ENCODE results near the gene SEMA3C.

- TF ChIP-seq, protein P1, sequence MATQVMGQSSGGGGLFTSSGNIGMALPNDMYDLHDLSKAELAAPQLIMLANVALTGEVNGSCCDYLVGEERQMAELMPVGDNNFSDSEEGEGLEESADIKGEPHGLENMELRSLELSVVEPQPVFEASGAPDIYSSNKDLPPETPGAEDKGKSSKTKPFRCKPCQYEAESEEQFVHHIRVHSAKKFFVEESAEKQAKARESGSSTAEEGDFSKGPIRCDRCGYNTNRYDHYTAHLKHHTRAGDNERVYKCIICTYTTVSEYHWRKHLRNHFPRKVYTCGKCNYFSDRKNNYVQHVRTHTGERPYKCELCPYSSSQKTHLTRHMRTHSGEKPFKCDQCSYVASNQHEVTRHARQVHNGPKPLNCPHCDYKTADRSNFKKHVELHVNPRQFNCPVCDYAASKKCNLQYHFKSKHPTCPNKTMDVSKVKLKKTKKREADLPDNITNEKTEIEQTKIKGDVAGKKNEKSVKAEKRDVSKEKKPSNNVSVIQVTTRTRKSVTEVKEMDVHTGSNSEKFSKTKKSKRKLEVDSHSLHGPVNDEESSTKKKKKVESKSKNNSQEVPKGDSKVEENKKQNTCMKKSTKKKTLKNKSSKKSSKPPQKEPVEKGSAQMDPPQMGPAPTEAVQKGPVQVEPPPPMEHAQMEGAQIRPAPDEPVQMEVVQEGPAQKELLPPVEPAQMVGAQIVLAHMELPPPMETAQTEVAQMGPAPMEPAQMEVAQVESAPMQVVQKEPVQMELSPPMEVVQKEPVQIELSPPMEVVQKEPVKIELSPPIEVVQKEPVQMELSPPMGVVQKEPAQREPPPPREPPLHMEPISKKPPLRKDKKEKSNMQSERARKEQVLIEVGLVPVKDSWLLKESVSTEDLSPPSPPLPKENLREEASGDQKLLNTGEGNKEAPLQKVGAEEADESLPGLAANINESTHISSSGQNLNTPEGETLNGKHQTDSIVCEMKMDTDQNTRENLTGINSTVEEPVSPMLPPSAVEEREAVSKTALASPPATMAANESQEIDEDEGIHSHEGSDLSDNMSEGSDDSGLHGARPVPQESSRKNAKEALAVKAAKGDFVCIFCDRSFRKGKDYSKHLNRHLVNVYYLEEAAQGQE (IDR thresholded peaks at IDR 0.05; ENCODE audit: low read depth), result no peak
- no peak for TF ChIP-seq FOXM1 (IDR thresholded peaks at IDR 0.05; ENCODE audit: borderline replicate concordance, low read depth)
- peak; percentile 61; the same call in 1 of the 2 replicates for TF ChIP-seq EP300 (IDR thresholded peaks at IDR 0.05; ENCODE audit: borderline replicate concordance)
- TF ChIP-seq YY1 (IDR thresholded peaks at IDR 0.05; ENCODE audit: low read depth), result 0 out of 2 replicates have a peak, but pooled peaks have one; percentile 9
- TF ChIP-seq, protein P2, sequence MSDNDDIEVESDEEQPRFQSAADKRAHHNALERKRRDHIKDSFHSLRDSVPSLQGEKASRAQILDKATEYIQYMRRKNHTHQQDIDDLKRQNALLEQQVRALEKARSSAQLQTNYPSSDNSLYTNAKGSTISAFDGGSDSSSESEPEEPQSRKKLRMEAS (IDR thresholded peaks at IDR 0.05), result peak; percentile 67
- peak; percentile 93 for TF ChIP-seq EGR1 (IDR thresholded peaks at IDR 0.05)
- TF ChIP-seq CREB1 (IDR thresholded peaks at IDR 0.05; ENCODE audit: low read depth), result no peak
- peak; percentile 74 for TF ChIP-seq TAF1 (IDR thresholded peaks at IDR 0.05; ENCODE audit: low read depth)
- TF ChIP-seq TEAD4 (IDR thresholded peaks at IDR 0.05), result peak; percentile 72
These were observed at the start of gene SEMA3C for GRCh38 chr7:80918909-80919721.

Measured in Ishikawa (cell line).